ENCODE data around the gene HOXA9. TPM values are rescaled to one million over a fixed set of nuclear protein-coding genes. Genes with fewer than 3 reads are reported as not detected.

HOXA9 gene
- total RNA-seq, 4 donors from 2014 or later, result 5.4 to 10.9 (median 9.0) TPM

DNA sequence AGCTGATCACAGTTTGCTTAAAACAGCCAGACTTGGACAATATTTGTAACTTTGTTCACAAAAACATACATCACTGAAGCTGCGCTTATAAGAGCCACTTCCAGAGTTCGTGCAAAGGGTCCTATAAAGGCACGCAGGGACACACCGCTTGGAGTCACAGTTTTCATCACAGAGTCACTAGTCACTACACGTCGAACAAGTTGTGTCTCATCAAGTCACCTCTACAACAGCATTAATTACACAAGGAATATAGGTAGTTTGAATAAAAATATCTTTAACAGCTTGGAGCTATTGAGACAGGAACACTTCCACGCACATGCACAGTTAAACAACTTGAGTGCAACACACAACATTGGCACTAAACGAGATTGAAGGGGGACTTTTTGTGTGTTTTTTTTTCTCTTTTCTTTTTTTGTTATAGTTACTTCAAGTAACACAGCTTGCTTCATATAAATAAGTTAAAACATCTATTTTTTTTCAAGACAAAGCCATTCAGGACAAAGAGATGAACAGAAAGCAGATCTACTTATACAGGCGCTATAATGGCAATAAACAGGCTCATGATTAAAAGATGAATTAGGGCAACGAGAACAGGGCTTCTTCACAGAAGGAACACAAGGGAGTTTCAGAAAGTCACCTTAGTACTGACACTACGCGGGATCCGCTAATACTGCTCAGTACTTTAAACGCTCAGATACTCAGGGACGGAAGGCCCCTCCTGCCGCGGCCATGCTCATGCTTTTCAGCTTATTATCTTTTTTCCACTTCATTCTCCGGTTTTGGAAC is 24.0 kb downstream of the HOXA9 start:
- TF ChIP-seq, protein P1, sequence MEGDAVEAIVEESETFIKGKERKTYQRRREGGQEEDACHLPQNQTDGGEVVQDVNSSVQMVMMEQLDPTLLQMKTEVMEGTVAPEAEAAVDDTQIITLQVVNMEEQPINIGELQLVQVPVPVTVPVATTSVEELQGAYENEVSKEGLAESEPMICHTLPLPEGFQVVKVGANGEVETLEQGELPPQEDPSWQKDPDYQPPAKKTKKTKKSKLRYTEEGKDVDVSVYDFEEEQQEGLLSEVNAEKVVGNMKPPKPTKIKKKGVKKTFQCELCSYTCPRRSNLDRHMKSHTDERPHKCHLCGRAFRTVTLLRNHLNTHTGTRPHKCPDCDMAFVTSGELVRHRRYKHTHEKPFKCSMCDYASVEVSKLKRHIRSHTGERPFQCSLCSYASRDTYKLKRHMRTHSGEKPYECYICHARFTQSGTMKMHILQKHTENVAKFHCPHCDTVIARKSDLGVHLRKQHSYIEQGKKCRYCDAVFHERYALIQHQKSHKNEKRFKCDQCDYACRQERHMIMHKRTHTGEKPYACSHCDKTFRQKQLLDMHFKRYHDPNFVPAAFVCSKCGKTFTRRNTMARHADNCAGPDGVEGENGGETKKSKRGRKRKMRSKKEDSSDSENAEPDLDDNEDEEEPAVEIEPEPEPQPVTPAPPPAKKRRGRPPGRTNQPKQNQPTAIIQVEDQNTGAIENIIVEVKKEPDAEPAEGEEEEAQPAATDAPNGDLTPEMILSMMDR (IDR thresholded peaks at IDR 0.05; ENCODE audit: low read depth), result no peak

DNA sequence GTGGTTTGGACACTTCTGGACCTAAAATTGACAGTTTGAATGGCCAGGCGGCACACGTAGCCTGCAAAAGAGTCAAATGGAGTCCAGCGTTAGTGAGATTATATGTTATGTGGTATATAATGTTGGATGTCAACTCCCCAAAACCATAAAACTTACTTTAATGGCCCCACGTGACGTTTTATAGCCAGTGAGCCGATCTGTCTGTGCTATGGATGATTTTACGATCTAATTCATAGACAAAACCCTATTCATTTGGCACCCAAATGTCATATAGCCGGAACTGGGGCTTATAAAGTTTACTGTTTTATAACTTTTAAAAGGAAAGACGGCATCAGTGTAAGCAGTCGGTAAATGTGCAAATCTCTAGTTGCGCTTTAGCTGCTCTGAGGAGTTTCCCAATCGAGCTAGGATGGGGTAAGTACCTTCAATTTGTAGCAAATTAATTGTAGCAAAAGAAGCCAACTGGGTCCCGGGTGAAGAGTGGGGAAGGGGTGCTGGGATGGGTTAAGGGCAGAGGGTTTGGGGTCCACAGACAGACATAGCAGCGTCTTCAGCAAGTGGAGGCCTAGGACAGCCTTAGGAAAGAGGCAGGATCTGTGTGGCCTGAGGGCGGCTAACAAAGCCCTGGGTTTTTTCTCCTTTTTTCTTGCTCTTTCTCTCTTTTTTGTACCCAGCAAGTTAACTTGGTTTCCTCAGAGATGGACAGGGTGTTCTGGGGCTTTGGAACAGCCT is 25.0 kb downstream of the HOXA9 start:
- TF ChIP-seq, protein P1 (IDR thresholded peaks at IDR 0.05; ENCODE audit: low read depth), result no peak

DNA sequence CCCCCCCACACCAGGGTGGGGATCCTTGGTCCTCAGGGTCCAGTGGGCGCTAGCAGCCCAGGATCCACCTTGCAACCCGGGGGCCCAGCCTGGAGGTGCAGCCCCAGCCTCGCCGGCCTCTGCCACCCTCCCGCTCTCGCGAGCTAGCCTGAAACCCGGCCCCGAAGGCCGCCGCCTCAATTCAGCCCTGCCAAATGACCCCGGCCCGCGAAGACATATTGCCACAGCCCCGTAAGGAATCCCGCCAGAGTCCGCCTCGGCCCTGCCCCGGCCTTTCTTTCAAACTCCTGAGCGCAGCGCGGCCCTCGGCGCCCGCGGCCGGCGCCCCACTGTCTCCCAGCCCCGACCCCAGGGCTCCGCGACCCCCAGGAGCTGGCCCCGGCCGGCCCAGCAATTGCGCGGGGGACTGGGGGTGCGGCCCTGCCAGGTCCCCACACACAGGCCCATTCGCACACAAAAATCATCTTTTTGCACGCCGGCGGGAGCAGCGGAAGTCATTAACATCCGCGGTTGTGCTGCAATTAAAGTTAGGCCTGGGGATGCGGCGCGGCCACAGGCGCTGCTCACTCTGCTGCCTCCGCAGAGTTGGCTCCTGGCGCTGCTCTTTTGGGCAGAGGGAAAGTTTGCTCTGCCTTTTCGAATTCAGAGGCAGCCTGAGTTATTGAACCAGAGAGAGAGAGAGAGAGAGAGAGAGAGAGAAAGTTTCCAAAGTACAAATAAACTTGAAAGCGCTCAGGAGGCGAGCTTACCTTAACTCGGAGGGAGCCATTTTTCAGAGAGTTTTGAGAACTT is 25.8 kb downstream of the HOXA9 start:
- TF ChIP-seq, protein P1 (IDR thresholded peaks at IDR 0.05; ENCODE audit: low read depth), result no peak

DNA sequence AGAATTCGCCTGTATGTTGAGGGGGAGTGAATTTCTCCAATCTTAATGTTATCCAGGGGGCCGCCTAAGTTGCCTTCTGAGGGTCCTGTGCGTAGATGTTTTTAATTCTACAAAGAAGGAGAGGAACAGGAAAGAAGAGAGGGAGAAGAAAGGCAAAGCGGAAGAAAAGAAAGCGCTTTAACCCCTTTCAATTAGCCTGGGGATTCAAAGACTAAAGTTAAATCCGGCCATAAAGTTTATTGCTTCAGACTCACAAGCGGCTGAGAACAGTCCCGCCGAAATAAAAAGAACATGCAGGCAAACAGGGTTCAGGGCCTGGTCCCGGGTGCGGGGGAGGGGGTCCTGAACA is 26.4 kb downstream of the HOXA9 start:
- TF ChIP-seq, protein P1 (IDR thresholded peaks at IDR 0.05; ENCODE audit: low read depth), result no peak

DNA sequence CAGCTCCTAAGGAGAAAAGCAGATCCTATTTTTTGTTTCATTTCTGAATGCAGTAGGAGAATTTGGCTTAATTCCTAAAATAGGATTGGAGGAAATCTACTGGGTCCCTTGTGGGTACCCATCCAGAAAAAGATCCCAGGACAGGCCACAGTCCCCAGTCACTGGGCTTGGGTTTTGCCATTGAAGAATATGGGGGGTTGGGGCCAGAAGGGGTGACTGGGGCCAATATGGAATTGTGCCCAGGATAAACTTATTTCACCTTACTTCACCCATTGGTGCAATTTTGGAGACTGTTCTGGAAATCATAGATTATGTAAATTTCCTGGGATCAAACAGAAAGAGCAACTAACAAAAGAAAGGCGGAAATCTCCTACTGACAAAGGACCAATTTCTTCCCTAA is 26.9 kb downstream of the HOXA9 start:
- TF ChIP-seq, protein P1 (IDR thresholded peaks at IDR 0.05; ENCODE audit: low read depth), result no peak

DNA sequence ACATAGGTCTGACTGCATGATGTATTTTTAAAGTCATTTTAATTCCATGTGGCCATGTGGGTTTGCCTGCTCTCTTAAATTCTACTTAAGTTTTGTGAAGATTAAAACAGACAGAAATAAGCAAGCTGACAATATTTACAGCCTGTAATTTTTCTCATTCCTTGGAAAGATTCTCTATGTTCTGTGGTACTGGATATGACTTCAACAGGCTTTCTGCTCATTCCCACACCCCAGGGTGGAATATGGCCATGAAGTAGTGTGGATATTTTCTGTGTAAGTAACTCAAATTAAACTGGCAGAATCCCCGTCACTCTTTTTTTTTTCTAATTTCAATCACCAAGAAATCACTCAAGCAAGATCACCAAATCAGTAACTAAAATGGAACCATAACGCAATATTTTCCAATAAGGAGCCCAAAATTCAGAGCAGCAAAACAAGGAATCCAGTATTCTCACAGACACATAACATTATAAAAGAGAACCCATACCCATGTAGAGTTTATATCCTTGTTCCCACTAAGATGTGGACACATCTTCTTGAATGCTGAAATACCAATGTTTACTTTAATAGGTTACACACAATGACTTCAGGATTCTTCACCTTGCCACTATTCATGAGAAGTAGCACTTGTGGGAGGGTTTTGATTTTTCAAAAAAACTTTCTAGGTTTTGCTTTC is 27.6 kb downstream of the HOXA9 start:
- TF ChIP-seq, protein P1 (IDR thresholded peaks at IDR 0.05; ENCODE audit: low read depth), result no peak

Data from subcutaneous adipose tissue (tissue), 4 donors.